GM12865 (cell line): Measurements from ENCODE around the gene SLC6A17.

Experiments
- DNase-seq: peaks from one replicate; pipeline ENCODE4 v3.0.0; 2010; ENCODE audit warnings: low read depth
- H3K4me3 ChIP-seq: 2 replicates; pipeline ENCODE4 v1.5.1; 2011; ENCODE audit warnings: mild to moderate bottlenecking, low read depth, low read length, control low read depth
- TF ChIP-seq, protein P1 (sequence below): IDR thresholded peaks from 2 replicates; pipeline ENCODE4 v1.5.1; 2011; ENCODE audit warnings: low read length, control low read depth, low read depth, inconsistent platforms; ENCODE audit not compliant: insufficient read depth; ENCODE audit errors: missing control alignments

The SLC6A17 gene

DNA sequence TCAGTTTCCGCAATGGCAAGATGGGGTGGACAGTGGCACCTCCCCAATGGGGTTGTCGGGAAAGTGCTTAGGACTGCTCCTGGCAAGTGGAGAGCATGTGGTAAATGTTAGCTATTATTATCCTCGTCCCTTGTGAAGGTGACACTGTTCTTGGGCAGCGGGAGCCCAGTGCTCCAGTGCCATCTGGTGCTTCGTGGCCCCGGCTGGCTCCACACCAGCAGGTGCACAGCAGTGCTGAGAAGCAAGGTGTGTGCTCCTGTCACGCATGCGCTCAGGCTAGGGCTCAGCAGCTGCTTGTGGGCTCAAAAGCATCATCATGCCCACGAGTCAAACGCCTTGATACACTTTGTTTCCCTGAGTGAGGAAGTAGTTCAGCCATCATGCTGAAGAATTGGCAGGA lies 34.9 kb downstream of the SLC6A17 start:
- TF ChIP-seq, protein P1, sequence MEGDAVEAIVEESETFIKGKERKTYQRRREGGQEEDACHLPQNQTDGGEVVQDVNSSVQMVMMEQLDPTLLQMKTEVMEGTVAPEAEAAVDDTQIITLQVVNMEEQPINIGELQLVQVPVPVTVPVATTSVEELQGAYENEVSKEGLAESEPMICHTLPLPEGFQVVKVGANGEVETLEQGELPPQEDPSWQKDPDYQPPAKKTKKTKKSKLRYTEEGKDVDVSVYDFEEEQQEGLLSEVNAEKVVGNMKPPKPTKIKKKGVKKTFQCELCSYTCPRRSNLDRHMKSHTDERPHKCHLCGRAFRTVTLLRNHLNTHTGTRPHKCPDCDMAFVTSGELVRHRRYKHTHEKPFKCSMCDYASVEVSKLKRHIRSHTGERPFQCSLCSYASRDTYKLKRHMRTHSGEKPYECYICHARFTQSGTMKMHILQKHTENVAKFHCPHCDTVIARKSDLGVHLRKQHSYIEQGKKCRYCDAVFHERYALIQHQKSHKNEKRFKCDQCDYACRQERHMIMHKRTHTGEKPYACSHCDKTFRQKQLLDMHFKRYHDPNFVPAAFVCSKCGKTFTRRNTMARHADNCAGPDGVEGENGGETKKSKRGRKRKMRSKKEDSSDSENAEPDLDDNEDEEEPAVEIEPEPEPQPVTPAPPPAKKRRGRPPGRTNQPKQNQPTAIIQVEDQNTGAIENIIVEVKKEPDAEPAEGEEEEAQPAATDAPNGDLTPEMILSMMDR: no peak
- DNase-seq: no peak
- H3K4me3 ChIP-seq: no peak overlapping the region

GRCh38 chr1:110186558-110186957 lies 36.3 kb downstream of the SLC6A17 start:
- TF ChIP-seq, protein P1: no peak
- H3K4me3 ChIP-seq: no peak overlapping the region
- DNase-seq: no peak

- DNase-seq: no peak
- TF ChIP-seq, protein P1: no peak
- no peak overlapping the region for H3K4me3 ChIP-seq
These were observed 37.0 kb downstream of the SLC6A17 start for GRCh38 chr1:110187139-110187890.

DNA sequence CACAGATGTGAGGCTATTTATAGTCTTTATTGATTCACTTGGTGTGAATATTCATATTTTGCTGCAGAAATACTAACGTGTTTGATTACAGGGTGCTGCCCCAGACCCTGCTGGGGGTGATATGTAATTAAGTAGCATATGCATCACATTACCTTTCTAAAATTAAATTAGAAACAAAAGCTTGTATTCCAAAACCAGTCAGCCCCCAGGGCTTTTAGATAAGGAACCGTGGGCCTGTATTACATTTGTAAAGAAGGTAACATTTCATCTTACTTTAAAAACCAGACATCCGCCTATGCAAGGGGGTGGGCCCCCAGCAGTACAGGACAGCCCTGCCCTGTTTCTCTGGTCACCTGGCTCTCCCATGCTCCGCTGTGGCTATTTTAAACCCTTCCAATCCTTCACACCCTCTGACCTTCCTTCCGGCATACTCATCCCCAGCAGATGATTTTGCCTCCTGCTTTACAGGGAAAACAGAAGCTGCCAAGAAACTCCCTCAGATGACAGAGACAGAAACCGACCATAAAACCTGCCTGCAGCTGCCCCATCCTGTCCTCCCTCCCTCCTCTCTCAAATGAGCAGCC lies 37.8 kb downstream of the SLC6A17 start:
- no peak for DNase-seq
- TF ChIP-seq, protein P1: no peak
- no peak overlapping the region for H3K4me3 ChIP-seq

DNA sequence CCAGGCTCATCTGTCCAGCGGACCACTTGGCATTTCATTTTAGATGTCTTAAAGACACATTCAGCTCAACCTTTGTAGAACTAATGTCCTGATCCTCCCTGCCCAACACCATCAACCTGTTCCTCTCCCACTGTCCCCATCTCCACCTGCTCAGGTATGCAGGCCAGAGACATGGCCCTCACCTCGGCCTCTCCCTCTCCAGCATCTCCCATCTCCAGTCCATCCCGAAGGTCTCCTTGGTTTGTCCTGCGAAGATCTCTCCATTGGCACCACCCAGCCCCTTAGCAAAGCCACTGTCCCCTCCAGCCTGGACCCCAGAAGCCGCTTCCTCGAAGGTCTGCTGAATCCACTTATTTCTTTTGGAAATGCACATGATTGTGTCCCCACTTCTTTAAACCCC lies 38.9 kb downstream of the SLC6A17 start:
- TF ChIP-seq, protein P1: no peak
- H3K4me3 ChIP-seq: no peak overlapping the region

GRCh38 chr1:110190282-110190929 lies 40.1 kb downstream of the SLC6A17 start:
- no peak overlapping the region for H3K4me3 ChIP-seq
- no peak for DNase-seq
- TF ChIP-seq, protein P1: no peak

More for the DNA sequence above, 38.9 kb downstream of the SLC6A17 start:
- DNase-seq: no peak
